ENCODE data around the gene SYNE2. TPM values are rescaled to one million over a fixed set of nuclear protein-coding genes. Genes with fewer than 3 reads are reported as not detected.

SYNE2 gene
- total and polyA plus RNA-seq, 4 donors = 26.9 to 208 (median 67.9) TPM

- Histone ChIP-seq H3K4me3 (no peak overlapping the region), H3K36me3 (ENCODE audit: control insufficient read depth in 4 of 4, insufficient read depth in 4 of 4, low read length in 4 of 4) (peaks cover 0 to 9% (median 3%) of the 10 kb centered on the region in 4 donors), H3K27ac (ENCODE audit: low read depth in 1 of 2, low read length in 1 of 2) (no peak overlapping the region), H3K9ac (ENCODE audit: insufficient read depth in 1 of 2, low read length in 2 of 2) (no peak overlapping the region), H3K4me1 (ENCODE audit: control insufficient read depth in 5 of 5, insufficient read depth in 5 of 5, low read length in 5 of 5) (peaks cover 0 to 7% (median 0%) of the 10 kb centered on the region in 5 donors), H3K27me3 (ENCODE audit: control insufficient read depth in 3 of 3, insufficient read depth in 3 of 3, low read length in 2 of 3) (no peaks in the 10 kb centered on the region), H3K9me3 (ENCODE audit: control insufficient read depth in 4 of 4, insufficient read depth in 3 of 4, low read length in 3 of 4) (no peaks in the 10 kb centered on the region)
- DNase-seq (peak; percentile 19 to 37 (median 20)), ATAC-seq (ENCODE audit: insufficient read depth, low FRiP score) (no peak)
- WGBS, 2 donors = 66 to 79% methylated on average over 9 of the region's 9 CpGs
- TF ChIP-seq CTCF (IDR thresholded peaks at IDR 0.05; ENCODE audit: control extremely low read depth, extremely low read depth) = no peak
Observed at GRCh38 chr14:64114166-64114565, 261.4 kb downstream of the SYNE2 start.

GRCh38 chr14:64114796-64115195 lies 262.0 kb downstream of the SYNE2 start:
- no peak for TF ChIP-seq CTCF (IDR thresholded peaks at IDR 0.05; ENCODE audit: control extremely low read depth, extremely low read depth)
- peaks cover 0 to 11% (median 4%) of the 10 kb centered on the region in 4 donors for H3K36me3 ChIP-seq (ENCODE audit: control insufficient read depth in 4 of 4, insufficient read depth in 4 of 4, low read length in 4 of 4)
- DNase-seq (no peak), ATAC-seq (ENCODE audit: insufficient read depth, low FRiP score) (no peak)
- H3K27ac ChIP-seq (ENCODE audit: low read depth in 1 of 2, low read length in 1 of 2) = no peak overlapping the region
- H3K4me3 ChIP-seq = no peak overlapping the region
- H3K9ac ChIP-seq (ENCODE audit: insufficient read depth in 1 of 2, low read length in 2 of 2) = no peak overlapping the region
- H3K9me3 ChIP-seq (ENCODE audit: control insufficient read depth in 4 of 4, insufficient read depth in 3 of 4, low read length in 3 of 4) = no peaks in the 10 kb centered on the region
- WGBS, 2 donors = 94 to 98% methylated on average over 7 of the region's 7 CpGs
- peaks cover 0 to 9% (median 0%) of the 10 kb centered on the region in 5 donors for H3K4me1 ChIP-seq (ENCODE audit: control insufficient read depth in 5 of 5, insufficient read depth in 5 of 5, low read length in 5 of 5)
- H3K27me3 ChIP-seq (ENCODE audit: control insufficient read depth in 3 of 3, insufficient read depth in 3 of 3, low read length in 2 of 3) = no peaks in the 10 kb centered on the region

DNA sequence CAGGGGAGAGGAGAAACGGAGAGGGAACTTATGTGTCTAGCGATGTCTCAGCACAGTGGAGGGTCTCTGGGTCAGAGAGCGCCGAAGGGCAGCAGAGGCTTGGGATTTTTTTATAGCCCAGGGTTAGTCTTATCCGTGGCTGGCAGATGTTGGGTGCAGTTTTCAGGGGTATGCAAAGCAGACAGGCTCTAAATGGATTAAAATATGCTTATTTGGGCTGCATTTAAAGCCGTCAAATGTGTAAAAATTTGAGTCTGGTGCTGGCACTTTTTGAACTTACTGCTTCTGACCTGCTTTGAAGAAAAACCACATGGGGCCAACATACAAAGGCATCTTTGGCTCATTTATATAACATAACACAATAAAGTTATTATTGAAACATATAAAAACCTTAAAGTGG lies 262.6 kb downstream of the SYNE2 start:
- Histone ChIP-seq H3K9ac (ENCODE audit: insufficient read depth in 1 of 2, low read length in 2 of 2) (no peak overlapping the region), H3K9me3 (ENCODE audit: control insufficient read depth in 4 of 4, insufficient read depth in 3 of 4, low read length in 3 of 4) (no peaks in the 10 kb centered on the region), H3K4me1 (ENCODE audit: control insufficient read depth in 5 of 5, insufficient read depth in 5 of 5, low read length in 5 of 5) (peaks cover 0 to 9% (median 0%) of the 10 kb centered on the region in 5 donors), H3K27ac (ENCODE audit: low read depth in 1 of 2, low read length in 1 of 2) (no peak overlapping the region), H3K4me3 (no peak overlapping the region), H3K27me3 (ENCODE audit: control insufficient read depth in 3 of 3, insufficient read depth in 3 of 3, low read length in 2 of 3) (no peaks in the 10 kb centered on the region), H3K36me3 (ENCODE audit: control insufficient read depth in 4 of 4, insufficient read depth in 4 of 4, low read length in 4 of 4) (peaks cover 0 to 11% (median 4%) of the 10 kb centered on the region in 4 donors)
- no peak for TF ChIP-seq CTCF (IDR thresholded peaks at IDR 0.05; ENCODE audit: control extremely low read depth, extremely low read depth)
- DNase-seq = no peak
- 82 to 95% methylated on average over 6 of the region's 6 CpGs for WGBS, 2 donors
- ATAC-seq (ENCODE audit: insufficient read depth, low FRiP score) = no peak

Measured in lung (tissue), 12 donors.